ENCODE measurements around the gene SLC39A11.

DNA sequence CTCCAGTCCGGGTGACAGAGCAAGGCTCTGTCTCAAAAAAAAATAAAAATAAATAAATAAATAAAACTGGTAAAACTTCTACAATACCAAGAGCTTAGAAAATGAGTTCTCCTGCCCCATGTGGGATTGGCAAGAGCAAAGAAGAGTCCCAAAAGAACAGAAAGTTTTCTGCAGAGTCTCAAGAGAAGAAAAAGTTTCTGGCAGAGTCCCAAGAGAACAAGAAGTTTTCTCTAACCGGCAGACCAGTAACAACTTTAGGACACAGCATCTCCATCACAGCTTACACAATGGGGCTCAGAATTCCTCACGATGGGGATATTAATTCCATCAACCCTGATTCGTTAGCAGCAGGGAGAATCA lies 1.1 kb downstream of the SLC39A11 start:
- TF ChIP-seq, protein P1, sequence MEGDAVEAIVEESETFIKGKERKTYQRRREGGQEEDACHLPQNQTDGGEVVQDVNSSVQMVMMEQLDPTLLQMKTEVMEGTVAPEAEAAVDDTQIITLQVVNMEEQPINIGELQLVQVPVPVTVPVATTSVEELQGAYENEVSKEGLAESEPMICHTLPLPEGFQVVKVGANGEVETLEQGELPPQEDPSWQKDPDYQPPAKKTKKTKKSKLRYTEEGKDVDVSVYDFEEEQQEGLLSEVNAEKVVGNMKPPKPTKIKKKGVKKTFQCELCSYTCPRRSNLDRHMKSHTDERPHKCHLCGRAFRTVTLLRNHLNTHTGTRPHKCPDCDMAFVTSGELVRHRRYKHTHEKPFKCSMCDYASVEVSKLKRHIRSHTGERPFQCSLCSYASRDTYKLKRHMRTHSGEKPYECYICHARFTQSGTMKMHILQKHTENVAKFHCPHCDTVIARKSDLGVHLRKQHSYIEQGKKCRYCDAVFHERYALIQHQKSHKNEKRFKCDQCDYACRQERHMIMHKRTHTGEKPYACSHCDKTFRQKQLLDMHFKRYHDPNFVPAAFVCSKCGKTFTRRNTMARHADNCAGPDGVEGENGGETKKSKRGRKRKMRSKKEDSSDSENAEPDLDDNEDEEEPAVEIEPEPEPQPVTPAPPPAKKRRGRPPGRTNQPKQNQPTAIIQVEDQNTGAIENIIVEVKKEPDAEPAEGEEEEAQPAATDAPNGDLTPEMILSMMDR (conservative IDR thresholded peaks at IDR 0.05): no peak
- no peak for TF ChIP-seq EZH2 (IDR thresholded peaks at IDR 0.05; ENCODE audit: low read depth)

Measured in PC-9 (cell line).